CD4-positive, alpha-beta T cell treated with Interferon gamma for 1 hour (primary cell): ENCODE data around the gene ZNF750.
"Not testable (repeated sequence)": the region's sequence is repeated elsewhere in the genome, so short reads cannot be mapped to it uniquely, and the experiment has no call there.

Source experiments
- DNase-seq: peaks from one replicate; pipeline ENCODE4 v3.0.0-alpha.2; 2020

Gene ZNF750

GRCh38 chr17:82790391-82790790 is 49.4 kb downstream of the ZNF750 start:
- DNase-seq = no peak

DNA sequence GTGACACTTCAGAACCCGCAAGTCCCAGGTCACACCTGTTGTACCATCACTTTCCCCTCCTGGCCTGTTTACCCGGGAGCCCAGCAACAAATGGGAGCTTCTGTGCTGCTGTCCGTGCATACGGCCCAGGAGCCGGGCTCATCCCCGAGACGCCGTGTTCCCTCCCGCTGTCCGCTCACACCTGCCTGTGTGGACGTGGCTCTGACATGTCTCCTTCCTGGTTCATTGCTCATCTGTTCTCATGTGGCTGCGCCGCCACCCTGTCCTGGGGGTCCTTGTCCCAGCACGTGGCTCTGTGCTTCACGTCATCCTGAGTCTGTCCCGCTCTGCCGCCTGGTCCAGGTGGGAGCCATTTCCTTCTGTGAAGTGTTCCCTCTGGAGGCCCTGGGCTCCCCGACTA is 50.0 kb downstream of the ZNF750 start:
- DNase-seq = no peak

GRCh38 chr17:82789051-82789592 is 50.7 kb downstream of the ZNF750 start:
- DNase-seq = no peak

DNA sequence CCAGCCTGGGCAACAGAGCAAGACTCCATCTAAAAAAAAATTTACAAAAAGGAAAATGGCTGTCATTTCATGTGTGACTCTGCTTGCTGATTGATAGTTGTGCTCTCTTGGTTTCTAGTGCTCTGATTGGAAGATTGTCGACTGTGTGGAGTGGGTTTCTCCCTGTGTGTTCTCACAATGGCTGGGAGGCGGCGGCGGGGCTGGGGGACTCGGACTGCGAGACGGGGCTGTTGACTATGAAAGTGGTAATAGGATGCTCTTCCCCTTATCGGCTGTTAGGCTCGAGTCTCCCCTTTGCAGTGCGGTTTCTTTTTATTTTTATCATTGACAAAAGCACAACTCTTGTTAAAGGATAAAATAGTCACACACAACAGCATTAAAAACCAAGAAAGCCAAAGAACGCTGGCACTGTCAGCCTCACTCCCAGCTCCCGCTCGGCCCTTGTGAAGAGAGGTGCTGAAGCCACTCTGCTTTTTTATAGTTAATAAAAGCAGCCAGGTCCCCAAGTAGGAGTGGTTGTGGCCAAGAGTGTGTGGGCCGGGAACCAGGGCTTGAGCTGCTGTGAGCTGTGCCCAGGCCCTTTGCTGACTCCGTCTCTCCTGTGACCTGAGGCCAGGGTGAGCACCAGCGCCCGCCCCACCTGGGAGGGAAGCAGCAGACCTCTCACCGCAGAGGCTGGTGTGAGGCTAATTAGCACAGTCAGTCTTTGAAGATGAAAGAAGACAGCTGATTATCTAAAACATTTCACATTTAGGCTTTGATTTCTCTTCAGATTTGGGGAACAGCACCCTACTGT is 51.4 kb downstream of the ZNF750 start:
- DNase-seq = no peak

- no peak for DNase-seq
Measured at GRCh38 chr17:82787081-82787848, 52.6 kb downstream of the ZNF750 start.

DNA sequence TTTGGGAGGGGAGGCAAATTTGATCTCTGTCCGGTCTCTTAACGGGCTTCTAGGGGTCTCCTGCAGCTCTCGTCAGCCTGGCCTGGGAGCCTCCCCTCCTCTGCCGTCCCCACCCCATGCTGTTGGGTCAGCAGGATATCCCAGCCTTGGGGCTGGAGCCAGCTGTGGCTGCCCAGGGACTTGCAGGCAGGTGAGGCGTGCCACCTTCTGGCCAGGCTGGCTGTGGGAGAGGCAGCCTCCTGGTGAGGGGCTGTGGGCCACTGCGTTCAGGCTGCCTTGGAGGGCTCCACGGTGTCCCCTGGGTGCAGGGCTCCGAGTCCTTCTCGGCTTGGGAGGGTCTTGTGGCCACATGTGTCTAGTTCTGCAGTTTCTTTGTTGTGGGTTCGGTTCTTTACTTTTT is 53.4 kb downstream of the ZNF750 start:
- no peak for DNase-seq

GRCh38 chr17:82785581-82785980 is 54.2 kb downstream of the ZNF750 start:
- DNase-seq = not testable (repeated sequence)

DNA sequence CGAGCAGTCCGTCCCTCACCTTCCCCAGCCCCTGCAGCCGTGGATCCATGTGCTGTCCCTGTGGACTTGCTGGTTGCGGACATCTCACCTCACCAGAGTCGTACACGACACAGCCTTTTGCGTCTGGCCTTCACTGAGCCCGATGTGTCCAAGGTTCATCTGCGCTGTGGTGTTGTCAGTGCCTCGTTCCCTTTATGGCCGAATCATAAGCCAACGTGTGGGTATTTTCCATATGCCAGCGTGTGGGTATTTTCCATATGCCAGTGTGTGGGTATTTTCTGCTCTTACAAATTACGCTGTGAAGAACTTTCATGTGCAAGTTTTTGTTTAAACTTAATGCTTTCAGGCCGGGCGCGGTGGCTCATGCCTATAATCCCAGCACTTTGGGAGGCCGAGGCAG is 56.3 kb downstream of the ZNF750 start:
- no peak for DNase-seq

DNA sequence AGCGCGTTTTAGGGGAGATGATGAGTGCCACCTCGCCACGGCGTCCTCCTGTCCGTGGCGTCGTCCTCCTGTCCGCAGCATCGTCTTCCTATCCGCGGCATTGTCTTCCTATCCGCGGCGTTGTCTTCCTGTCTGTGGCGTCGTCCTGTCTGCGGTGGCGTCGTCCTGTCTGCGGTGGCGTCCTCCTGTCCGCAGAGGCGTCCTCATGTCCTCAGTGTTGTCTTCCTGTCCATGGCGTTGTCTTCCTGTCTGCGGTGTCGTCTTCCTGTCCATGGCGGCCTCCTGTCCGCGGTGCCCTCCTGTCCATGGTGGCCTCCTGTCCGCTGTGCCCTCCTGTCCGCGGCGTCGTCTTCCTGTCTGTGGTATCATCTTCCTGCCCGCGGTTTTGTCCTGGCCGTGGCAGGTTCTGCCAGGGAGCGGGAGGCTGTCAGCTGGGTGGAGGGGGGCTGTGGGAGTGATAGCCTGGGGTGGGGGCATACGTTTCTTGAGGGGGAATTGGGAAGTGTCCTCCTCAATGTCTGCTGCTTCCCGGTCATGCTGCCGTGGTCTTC is 57.1 kb downstream of the ZNF750 start:
- DNase-seq = peak; percentile 32

GRCh38 chr17:82781894-82782274 is 57.9 kb downstream of the ZNF750 start:
- peak; percentile 82 for DNase-seq

DNA sequence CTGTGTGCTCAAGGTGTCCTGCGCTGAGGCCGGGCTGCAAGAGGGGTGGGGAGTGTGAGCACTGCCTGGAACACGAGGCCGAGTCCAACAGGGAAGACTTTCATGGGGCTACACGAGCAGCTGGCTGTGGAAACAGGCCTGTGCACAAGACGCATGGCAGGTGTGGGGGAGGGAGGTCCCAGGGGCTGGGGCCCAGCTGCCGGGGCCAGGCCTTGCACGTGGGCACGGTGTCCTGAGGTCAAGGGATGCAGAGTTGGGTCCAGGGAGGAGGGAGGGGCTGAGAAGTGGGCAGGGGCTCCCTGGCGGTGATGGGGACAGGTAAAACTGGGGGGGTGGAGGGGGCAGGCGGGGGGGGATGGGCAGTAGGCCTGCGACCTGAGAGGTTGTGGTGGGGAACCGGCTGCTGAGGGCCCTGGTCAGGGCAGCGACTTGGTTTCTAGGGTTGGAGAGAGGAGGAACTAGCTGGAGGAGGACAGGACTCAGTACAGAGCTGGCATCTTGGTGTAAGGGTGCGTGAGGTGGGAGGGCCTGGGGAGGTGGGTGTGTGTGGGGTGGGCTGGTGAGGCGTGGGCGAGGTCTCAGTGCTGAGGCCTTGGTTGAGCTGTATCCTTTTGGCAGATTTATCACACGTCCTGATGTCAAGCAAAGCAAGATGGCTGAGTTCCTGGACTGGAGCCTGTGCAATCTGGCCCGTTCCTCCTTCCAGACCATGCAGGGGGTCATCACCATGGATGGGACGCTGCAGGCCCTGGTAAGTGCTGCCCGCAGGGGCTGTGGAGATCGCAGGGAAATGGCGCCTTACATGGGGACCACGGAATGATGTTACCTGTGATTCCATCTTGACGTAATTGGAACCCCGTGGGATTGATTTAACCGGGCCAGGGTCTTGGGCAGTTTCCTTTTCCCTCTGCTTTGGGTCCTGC is 58.6 kb downstream of the ZNF750 start:
- no peak for DNase-seq

DNA sequence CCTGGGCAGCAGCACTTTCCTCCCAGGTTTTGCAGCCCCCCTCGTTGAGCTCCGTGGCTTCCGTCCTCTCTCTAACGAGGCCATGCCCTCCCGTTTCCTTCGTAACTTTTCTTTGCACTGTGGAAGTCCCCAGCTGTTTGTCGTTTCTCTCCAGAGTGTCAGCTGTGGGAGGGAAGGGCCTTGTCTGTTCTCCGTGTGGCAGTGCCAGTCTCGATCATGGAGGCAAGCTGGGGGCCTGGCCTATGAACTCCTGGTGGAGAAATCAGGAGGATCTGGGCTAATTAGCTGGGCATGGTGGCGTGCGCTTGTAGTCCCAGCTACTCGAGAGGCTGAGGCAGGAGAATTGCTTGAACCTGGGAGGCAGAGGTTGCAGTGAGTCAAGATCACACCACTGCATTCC is 59.6 kb downstream of the ZNF750 start:
- no peak for DNase-seq

DNA sequence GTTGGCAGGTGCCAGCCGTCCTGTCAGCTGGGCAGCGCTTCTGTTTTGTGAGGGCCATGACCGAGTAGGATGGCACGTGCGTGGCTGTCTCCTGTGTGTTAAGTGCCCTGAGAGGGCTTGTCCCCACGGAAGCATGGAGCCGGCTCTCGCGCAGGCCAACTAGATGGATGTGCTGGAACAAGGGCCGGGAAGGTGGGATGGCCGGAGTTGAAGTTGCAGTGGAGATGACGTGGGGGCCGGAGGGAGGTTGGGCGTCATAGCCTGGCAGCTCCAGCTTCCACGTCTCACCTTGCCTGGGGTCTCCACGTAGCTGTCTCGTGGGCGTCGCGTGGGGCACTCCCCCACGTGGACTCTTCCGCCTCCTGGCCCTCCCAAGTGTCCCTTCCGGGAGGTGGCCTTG is 60.3 kb downstream of the ZNF750 start:
- DNase-seq = no peak
